ENCODE measurements around the gene CNPY1.
"Not testable (repeated sequence)": the region's sequence is repeated elsewhere in the genome, so short reads cannot be mapped to it uniquely, and the experiment has no call there.

CNPY1 gene

GRCh38 chr7:155579565-155579964 lies 33.2 kb upstream of the CNPY1 start:
- DNase-seq, result no peak

- no peak for DNase-seq
These were observed 31.7 kb upstream of the CNPY1 start for GRCh38 chr7:155578016-155578415.

GRCh38 chr7:155577509-155577905 lies 31.1 kb upstream of the CNPY1 start:
- DNase-seq, result no peak

GRCh38 chr7:155576900-155577508 lies 30.6 kb upstream of the CNPY1 start:
- no peak for DNase-seq

DNA sequence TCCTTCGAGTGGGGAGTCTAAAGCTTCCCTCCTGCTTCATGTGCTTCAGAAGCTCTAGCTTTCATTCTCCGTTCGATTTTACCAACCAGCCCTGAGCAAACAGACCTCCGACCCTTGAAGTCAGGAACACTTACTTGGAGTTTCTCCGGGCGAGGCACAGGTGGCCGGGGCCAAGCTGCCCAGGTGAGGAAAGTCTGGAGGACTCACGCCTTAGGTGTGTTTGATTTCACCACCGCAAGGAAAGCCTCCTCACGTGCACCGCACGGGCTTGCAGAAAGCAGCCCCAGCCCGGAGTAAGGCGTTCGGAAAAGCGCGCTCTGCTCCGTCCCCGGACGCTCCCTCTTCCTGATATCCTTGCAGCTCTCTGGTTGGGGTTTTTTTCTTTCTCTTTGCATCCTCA lies 30.1 kb upstream of the CNPY1 start:
- no peak for DNase-seq

GRCh38 chr7:155574556-155575290 lies 28.4 kb upstream of the CNPY1 start:
- no peak for DNase-seq

- DNase-seq, result no peak
These were observed 25.4 kb upstream of the CNPY1 start for GRCh38 chr7:155571581-155572345.

- no peak for DNase-seq
These were observed 24.6 kb upstream of the CNPY1 start for GRCh38 chr7:155570991-155571390.

DNA sequence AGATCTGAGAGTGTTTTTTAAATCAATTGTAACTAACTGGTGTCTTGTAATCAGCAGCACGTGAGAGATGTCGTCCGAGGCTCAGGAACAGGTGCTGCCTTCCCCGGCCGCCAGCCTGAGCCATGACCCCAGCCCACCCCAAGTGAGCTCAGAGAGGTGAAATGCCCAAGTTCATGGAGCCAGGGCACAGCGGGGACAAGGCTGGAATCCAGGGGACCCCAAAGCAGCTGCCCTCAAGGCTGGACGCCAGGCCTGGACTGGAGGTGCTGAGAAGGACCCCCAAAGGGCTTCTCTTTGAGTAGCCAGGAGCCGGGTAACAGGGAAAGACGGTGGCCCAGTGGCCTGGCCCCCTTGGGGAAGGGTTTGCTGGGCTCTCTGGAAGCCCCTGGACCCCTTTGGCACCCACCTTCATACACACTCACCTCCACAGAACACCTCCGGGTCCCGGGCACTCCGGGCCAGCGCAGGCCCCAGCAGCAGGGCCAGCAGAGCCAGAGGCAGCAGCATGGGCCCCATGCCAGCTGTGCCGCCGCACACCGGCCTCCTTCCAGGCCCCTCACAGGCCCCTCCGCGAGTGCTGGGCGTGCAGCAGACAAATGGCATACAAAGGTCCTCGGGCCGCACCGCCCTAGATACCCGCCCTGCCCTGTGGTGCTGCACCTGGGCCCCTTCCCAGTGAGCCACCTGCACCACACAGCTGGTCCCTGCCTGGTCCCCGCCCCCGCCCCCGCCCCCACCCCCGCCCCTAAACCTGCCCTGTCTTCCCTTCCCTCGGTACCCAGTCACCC lies 24.0 kb upstream of the CNPY1 start:
- DNase-seq, result no peak

- DNase-seq, result no peak
These were observed 23.3 kb upstream of the CNPY1 start for GRCh38 chr7:155569681-155570080.

DNA sequence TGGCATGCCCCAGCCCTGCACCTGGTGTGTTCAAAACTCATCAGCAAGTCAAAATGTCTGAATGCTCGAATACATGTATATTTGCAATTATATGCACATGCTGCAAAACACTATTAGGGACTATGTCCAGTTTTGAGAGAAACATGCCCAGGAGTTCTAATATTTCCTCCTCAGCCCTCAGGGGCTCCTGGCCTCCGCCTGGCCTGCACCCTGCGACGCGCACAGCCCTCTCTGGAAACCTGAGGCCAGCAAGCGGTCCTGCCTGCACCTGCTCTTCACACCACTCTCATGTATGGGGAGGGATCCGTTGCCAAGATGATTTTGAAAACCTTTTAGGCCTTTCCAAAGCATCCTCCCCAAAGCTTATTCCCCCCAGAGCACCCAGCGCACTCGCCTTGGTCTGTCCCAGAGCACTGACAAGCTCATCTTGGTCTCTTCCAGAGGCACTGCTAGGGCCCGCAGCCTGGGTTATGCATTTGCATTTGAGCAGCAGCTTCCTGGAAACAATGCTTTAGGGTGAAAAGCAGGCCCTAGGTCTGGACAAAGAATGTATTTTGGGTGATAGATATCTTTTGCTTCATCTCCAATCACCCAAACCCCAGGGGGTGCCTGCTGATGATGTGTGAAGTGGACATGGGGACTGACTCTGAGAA lies 22.6 kb upstream of the CNPY1 start:
- DNase-seq, result no peak

DNA sequence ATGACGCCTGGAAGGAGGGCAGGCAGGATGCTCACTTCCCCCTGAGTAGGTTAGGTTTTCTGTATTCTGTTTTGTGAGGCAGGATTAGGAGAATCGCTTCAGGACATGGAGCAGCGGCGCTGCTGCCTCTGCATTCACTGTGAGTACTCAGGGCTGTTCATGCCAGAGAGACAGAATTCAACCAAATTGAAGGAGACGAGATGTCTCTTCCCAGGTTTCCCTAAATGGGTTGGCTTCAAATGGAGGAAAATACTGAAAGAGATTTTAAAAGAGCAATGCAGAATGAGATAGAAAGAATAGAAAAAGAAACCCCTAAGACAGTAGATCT lies 21.9 kb upstream of the CNPY1 start:
- no peak for DNase-seq

DNA sequence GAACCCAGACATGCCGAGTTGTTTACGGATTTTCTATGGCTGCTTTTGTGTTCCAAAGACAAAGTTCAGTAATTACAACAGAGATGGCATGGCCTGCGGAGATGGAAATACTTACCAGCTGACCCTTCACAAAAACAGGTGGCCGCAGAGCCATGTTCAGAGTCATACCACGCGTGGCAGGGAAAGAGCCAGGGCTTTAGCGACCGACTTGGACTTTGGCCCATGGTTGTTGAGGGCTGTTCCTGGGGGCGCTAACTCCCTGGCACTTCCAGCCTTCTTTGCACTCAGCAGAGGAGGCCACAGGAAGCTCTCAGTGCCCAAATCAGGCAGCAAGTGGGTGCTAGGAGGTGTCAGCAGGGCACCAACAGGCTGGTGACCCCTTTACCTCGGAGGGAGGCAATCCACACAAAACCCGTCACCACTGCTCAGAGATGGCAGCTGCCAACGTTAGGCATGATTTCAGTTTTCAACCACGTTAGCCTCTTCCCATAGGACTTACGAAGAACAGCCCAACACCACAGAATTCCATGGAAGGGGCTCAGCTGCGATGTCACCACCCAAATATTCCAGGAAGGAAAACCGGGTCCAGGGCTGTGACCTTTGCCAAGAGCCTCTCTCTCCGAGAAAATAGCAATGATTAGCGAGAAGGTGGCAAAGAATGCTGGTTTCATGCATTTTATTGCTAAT lies 21.4 kb upstream of the CNPY1 start:
- no peak for DNase-seq

GRCh38 chr7:155566011-155566836 lies 19.9 kb upstream of the CNPY1 start:
- DNase-seq, result no peak

DNA sequence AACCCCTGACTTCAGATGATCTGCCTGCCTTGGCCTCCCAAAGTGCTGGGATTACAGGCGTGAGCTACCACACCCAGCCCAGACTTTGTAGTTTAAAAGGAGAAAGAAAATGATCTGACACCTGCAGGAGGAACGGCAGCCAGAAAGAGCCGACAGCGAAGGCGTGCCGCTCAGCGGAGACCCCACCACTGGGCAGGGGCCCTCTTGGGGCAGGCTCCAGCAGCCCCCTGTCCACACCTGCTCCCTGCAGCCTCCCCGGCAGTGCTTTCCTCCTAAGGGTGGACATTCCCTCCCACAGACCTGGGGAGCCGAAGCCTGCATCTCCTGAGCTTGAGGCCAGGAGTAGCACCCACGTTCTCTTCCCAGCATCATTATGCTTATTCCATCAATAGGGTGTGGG lies 19.2 kb upstream of the CNPY1 start:
- no peak for DNase-seq

DNA sequence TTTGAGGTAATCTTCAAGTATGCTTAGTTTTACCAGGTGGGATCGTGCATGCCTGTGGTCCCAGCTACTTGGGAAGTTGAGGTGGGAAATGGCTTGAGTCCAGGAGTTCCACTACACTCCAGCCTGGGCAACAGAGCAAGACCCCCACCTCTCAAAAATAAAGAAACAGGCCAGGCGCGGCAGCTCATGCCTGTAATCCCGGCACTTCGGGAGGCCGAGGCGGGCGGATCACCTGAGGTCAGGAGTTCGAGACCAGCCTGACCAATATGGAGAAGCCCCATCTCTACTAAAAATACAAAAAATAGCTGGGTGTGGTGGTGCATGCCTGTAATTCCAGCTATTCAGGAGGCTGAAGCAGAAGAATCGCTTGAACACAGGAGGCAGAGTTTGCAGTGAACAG lies 16.6 kb upstream of the CNPY1 start:
- DNase-seq, result not testable (repeated sequence)

DNA sequence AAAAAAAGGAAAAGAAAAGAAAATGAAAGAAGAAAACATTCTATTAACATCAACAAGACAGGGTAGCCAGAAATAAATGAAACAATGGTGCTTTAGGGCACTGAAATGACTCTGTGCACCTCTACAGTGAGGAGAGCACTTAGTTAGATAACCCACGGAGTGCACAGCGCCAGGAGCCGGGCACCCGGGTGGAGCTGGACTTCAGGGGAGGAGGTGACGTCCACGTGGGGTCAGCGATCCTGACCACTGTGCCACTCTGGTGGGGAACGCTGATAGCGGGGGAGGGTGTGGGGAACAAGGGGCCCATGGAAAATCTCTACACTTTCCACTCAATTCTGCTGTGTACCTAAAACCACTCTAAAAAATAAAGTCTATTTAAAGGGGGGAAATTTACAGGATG lies 15.7 kb upstream of the CNPY1 start:
- DNase-seq, result no peak

DNA sequence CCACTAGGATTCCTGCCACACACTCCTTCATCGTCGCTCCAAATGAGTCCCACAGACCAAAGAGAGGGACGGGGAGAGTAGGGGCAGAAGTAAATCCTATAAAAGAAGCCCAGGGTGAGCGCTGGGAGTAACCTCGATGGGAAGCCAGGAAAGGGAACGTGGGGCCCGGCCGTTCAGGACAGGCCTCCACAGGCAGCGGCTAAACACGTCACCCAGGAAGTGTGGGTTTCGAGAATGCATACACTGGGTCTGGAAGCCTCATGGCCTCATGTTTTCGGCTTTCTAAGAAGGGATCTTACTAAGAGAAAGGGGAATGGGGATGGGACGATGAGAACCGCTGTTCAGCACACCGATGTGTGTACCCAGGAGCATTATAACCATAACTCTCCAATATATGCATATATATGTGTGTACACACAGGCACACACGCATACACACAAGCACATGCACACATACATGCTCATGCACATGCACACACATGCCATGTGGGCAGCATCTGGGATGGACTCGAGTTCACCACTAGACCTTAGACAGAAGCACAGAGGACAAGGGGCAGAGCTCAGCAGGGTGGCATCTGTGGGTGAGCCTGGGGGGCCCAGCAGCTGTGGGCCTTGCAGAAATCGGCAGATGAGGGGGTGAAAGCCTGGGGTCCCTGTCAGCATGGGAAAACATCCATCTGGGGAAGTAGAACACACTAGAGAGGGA lies 14.8 kb upstream of the CNPY1 start:
- no peak for DNase-seq

GRCh38 chr7:155560196-155560885 lies 14.0 kb upstream of the CNPY1 start:
- no peak for DNase-seq
